H9 (cell line): ENCODE data around the gene NPC1L1. TPM values are rescaled to one million over a fixed set of nuclear protein-coding genes. Genes with fewer than 3 reads are reported as not detected.

Experiments used
- DNase-seq: peaks from one replicate; pipeline ENCODE4 v3.0.0-alpha.2; 2017
- H2AFZ ChIP-seq: one replicate; pipeline ENCODE4 v1.6.1; 2013; ENCODE audit warnings: mild to moderate bottlenecking, low read length, control low read depth, moderate library complexity
- H2AK5ac ChIP-seq: 2 replicates; pipeline ENCODE4 v1.6.1; 2013; ENCODE audit warnings: low read length, control low read depth, mixed read lengths; ENCODE audit not compliant: insufficient read length
- H2BK120ac ChIP-seq: one replicate; pipeline ENCODE4 v1.6.1; 2013; ENCODE audit warnings: low read depth, mild to moderate bottlenecking, low read length, control low read depth, inconsistent platforms; ENCODE audit not compliant: poor library complexity, severe bottlenecking
- H2BK12ac ChIP-seq: 2 replicates; pipeline ENCODE4 v1.6.1; 2013; ENCODE audit warnings: low read length, control low read depth, mixed read lengths, low read depth; ENCODE audit not compliant: insufficient read length
- H2BK15ac ChIP-seq: 2 replicates; pipeline ENCODE4 v1.6.1; 2013; ENCODE audit warnings: low read depth, low read length, control low read depth
- H2BK20ac ChIP-seq: one replicate; pipeline ENCODE4 v1.6.1; 2013; ENCODE audit warnings: low read depth, mild to moderate bottlenecking, low read length, control low read depth, inconsistent platforms; ENCODE audit not compliant: poor library complexity, severe bottlenecking
- H2BK5ac ChIP-seq: 2 replicates; pipeline ENCODE4 v1.6.1; 2013; ENCODE audit warnings: low read length, control low read depth, mixed read lengths; ENCODE audit not compliant: insufficient read length
- H3K14ac ChIP-seq: 2 replicates; pipeline ENCODE4 v1.6.1; 2013; ENCODE audit warnings: low read length, control low read depth; ENCODE audit not compliant: insufficient read depth
- H3K18ac ChIP-seq: 2 replicates; pipeline ENCODE4 v1.6.1; 2013; ENCODE audit warnings: low read depth, mild to moderate bottlenecking, mixed read lengths, low read length, control low read depth; ENCODE audit not compliant: insufficient read length
- H3K23ac ChIP-seq: 2 replicates; pipeline ENCODE4 v1.6.1; 2013; ENCODE audit warnings: low read length, control low read depth, mixed read lengths, low read depth; ENCODE audit not compliant: insufficient read length
- H3K23me2 ChIP-seq: 2 replicates; pipeline ENCODE4 v1.6.1; 2013; ENCODE audit warnings: low read depth, mild to moderate bottlenecking, mixed read lengths, low read length, control low read depth; ENCODE audit not compliant: insufficient read length, poor library complexity, severe bottlenecking
- H3K27ac ChIP-seq: 2 replicates; pipeline ENCODE4 v1.5.1; 2013; ENCODE audit warnings: low read length, control low read depth, mixed read lengths, low read depth; ENCODE audit not compliant: insufficient read length
- H3K27me3 ChIP-seq: 2 replicates; pipeline ENCODE4 v1.6.1; 2013; ENCODE audit warnings: low read length, control low read depth, inconsistent platforms; ENCODE audit not compliant: insufficient read depth
- H3K4ac ChIP-seq: 2 replicates; pipeline ENCODE4 v1.6.1; 2013; ENCODE audit warnings: low read depth, mild to moderate bottlenecking, control low read depth, inconsistent platforms, low read length, moderate library complexity
- H3K4me1 ChIP-seq: 2 replicates; pipeline ENCODE4 v1.6.1; 2013; ENCODE audit warnings: low read length, control low read depth, inconsistent platforms; ENCODE audit not compliant: insufficient read depth
- H3K4me2 ChIP-seq: 2 replicates; pipeline ENCODE4 v1.6.1; 2013; ENCODE audit warnings: low read length, control low read depth, mixed read lengths; ENCODE audit not compliant: insufficient read length, insufficient read depth
- H3K56ac ChIP-seq: 2 replicates; pipeline ENCODE4 v1.6.1; 2013; ENCODE audit warnings: low read depth, mild to moderate bottlenecking, mixed read lengths, low read length, control low read depth; ENCODE audit not compliant: insufficient read length
- H3K79me1 ChIP-seq: 2 replicates; pipeline ENCODE4 v1.6.1; 2013; ENCODE audit warnings: low read depth, mild to moderate bottlenecking, moderate library complexity, low read length, control low read depth, inconsistent platforms; ENCODE audit not compliant: insufficient read depth, poor library complexity, severe bottlenecking
- H3K79me2 ChIP-seq: 2 replicates; pipeline ENCODE4 v1.6.1; 2013; ENCODE audit warnings: low read length, control low read depth, inconsistent platforms; ENCODE audit not compliant: insufficient read depth
- H3K9ac ChIP-seq: 2 replicates; pipeline ENCODE4 v1.6.1; 2013; ENCODE audit warnings: low read length, control low read depth, mixed read lengths; ENCODE audit not compliant: insufficient read length; ENCODE audit errors: extremely low read depth
- H3K9me3 ChIP-seq: one replicate; pipeline ENCODE4 v1.6.1; 2013; ENCODE audit warnings: low read depth, low read length, inconsistent platforms; ENCODE audit not compliant: control insufficient read depth
- H3T11ph ChIP-seq: one replicate; pipeline ENCODE4 v1.6.1; 2013; ENCODE audit warnings: mild to moderate bottlenecking, low read length, control low read depth, inconsistent platforms
- H4K20me1 ChIP-seq: one replicate; pipeline ENCODE4 v1.6.1; 2013; ENCODE audit not compliant: control insufficient read depth, insufficient read length, insufficient read depth
- H4K5ac ChIP-seq: 2 replicates; pipeline ENCODE4 v1.6.1; 2013; ENCODE audit warnings: low read depth, mild to moderate bottlenecking, mixed read lengths, low read length, control low read depth; ENCODE audit not compliant: insufficient read length
- H4K8ac ChIP-seq: replicated peaks from 2 replicates; pipeline ENCODE4 v1.6.1; 2013; ENCODE audit warnings: low read length, control low read depth, mixed read lengths, low read depth; ENCODE audit not compliant: insufficient read length
- H4K91ac ChIP-seq: 2 replicates; pipeline ENCODE4 v1.6.1; 2013; ENCODE audit warnings: low read depth, mild to moderate bottlenecking, moderate library complexity, mixed read lengths, low read length, control low read depth; ENCODE audit not compliant: insufficient read length
- H3K27ac Mint-ChIP-seq, 3 experiments: 2 replicates in 2 of 3; 3 replicates in 1 of 3; pipeline ENCODE4 v1.8.0; 2020 to 2021; ENCODE audit warnings: mixed read lengths in 3 of 3, mild to moderate bottlenecking in 1 of 3, moderate library complexity in 1 of 3
- H3K27me3 Mint-ChIP-seq: 2 replicates; pipeline ENCODE4 v1.8.0; 2021; ENCODE audit warnings: low read depth, mild to moderate bottlenecking, moderate library complexity, mixed read lengths
- H3K36me3 Mint-ChIP-seq, 3 experiments: 2 replicates in 2 of 3; 3 replicates in 1 of 3; pipeline ENCODE4 v1.8.0; 2020 to 2021; ENCODE audit warnings: low read depth in 3 of 3, mixed read lengths in 3 of 3; ENCODE audit not compliant: insufficient read depth in 1 of 3
- H3K4me1 Mint-ChIP-seq, 2 experiments: 2 replicates each; pipeline ENCODE4 v1.8.0; 2020; ENCODE audit warnings: mixed read lengths in 2 of 2
- H3K4me3 Mint-ChIP-seq, 2 experiments: 2 replicates in 1 of 2; 3 replicates in 1 of 2; pipeline ENCODE4 v1.8.0; 2020 to 2021; ENCODE audit warnings: mild to moderate bottlenecking in 2 of 2, mixed read lengths in 2 of 2, moderate library complexity in 1 of 2
- H3K9me3 Mint-ChIP-seq, 2 experiments: 2 replicates in 1 of 2; 3 replicates in 1 of 2; pipeline ENCODE4 v1.8.0; 2020; ENCODE audit warnings: mild to moderate bottlenecking in 2 of 2, mixed read lengths in 2 of 2, moderate library complexity in 1 of 2
- WGBS: extraction: QIAGEN DNeasy Blood & Tissue Kit; methylation state at CpG from one replicate; pipeline ENCODE4 v1.1.7; 2013; ENCODE audit warnings: missing lambda C conversion rate, low lambda C conversion rate, mixed read lengths; ENCODE audit not compliant: insufficient read length; ENCODE audit errors: extremely low coverage; 5-methylcytosine and 5-hydroxymethylcytosine counted together
- total RNA-seq: library from RNA; stranded (reverse); gene quantifications from 2 replicates; pipeline ENCODE4 v1.2.1, GENCODE V29; 2021
- TF ChIP-seq, protein P1 (sequence below): fragments of 200-600 bp; sonication (generic); conservative IDR thresholded peaks from 3 replicates; pipeline ENCODE4 v1.8.0; 2021; ENCODE audit warnings: antibody characterized with exemption, mild to moderate bottlenecking

Gene NPC1L1
- total RNA-seq, 1 experiment from 2014 or later: 0.11 TPM

DNA sequence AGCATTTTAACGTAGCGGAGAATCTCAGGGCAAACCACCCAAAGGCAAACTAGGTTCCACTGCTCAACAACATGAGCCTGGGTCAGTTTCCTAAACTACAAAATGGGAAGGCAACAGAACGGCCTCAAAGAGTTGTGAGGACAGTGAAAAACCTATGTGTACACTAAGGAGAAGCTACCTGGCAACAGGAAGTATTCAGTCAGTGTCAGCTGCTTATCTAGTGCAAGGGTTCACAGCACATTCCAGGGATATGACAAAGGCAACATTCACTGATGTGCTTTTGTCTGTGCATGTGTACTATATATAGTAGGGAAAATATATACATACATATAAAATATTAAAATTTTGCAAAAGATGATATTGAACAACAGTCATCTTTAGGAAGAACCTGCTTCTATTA lies 67.8 kb downstream of the NPC1L1 start:
- H3K27me3 Mint-ChIP-seq: no peaks in the 10 kb centered on the region
- H4K5ac ChIP-seq: no peak overlapping the region
- H3K9me3 ChIP-seq: no peaks in the 10 kb centered on the region
- peaks cover 4% of the 10 kb centered on the region; the same call in 1 of the 2 replicates for H3K79me2 ChIP-seq
- H3K79me1 ChIP-seq: peaks cover 22% of the 10 kb centered on the region
- H3K27me3 ChIP-seq: no peaks in the 10 kb centered on the region
- no peaks in the 10 kb centered on the region for H3K4me1 Mint-ChIP-seq
- no peaks in the 10 kb centered on the region for H3K4me1 ChIP-seq
- no peak overlapping the region for H3K9ac ChIP-seq
- no peak overlapping the region for H3K23ac ChIP-seq
- no peak overlapping the region for H2BK12ac ChIP-seq
- H2BK5ac ChIP-seq: no peak overlapping the region
- no peaks in the 10 kb centered on the region for H3K23me2 ChIP-seq
- H3K27ac Mint-ChIP-seq: no peak overlapping the region
- TF ChIP-seq, protein P1, sequence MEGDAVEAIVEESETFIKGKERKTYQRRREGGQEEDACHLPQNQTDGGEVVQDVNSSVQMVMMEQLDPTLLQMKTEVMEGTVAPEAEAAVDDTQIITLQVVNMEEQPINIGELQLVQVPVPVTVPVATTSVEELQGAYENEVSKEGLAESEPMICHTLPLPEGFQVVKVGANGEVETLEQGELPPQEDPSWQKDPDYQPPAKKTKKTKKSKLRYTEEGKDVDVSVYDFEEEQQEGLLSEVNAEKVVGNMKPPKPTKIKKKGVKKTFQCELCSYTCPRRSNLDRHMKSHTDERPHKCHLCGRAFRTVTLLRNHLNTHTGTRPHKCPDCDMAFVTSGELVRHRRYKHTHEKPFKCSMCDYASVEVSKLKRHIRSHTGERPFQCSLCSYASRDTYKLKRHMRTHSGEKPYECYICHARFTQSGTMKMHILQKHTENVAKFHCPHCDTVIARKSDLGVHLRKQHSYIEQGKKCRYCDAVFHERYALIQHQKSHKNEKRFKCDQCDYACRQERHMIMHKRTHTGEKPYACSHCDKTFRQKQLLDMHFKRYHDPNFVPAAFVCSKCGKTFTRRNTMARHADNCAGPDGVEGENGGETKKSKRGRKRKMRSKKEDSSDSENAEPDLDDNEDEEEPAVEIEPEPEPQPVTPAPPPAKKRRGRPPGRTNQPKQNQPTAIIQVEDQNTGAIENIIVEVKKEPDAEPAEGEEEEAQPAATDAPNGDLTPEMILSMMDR: no peak
- H3K56ac ChIP-seq: no peak overlapping the region
- H3K4ac ChIP-seq: no peak overlapping the region
- H4K91ac ChIP-seq: no peak overlapping the region
- no peak overlapping the region for H4K8ac ChIP-seq
- no peak overlapping the region for H3K4me2 ChIP-seq
- no peak overlapping the region for H3T11ph ChIP-seq
- no peak overlapping the region for H2BK120ac ChIP-seq
- H2BK15ac ChIP-seq: no peak overlapping the region
- no peak overlapping the region for H2AK5ac ChIP-seq
- H3K9me3 Mint-ChIP-seq: no peaks in the 10 kb centered on the region
- H4K20me1 ChIP-seq: peaks cover 2% of the 10 kb centered on the region
- no peak overlapping the region for H3K27ac ChIP-seq
- WGBS: no CpG with 5 or more reads among the region's 3 CpGs
- no peak overlapping the region for H2BK20ac ChIP-seq
- peaks cover 8 to 39% (median 31%) of the 10 kb centered on the region in 3 experiments for H3K36me3 Mint-ChIP-seq
- H3K18ac ChIP-seq: no peak overlapping the region
- H2AFZ ChIP-seq: no peak overlapping the region
- no peak overlapping the region for H3K14ac ChIP-seq
- no peak for DNase-seq
- no peak overlapping the region for H3K4me3 Mint-ChIP-seq
